Measurements from ENCODE around the gene ATG2B.

GRCh38 chr14:96285667-96286066 is 77.5 kb downstream of the ATG2B start:
- TF ChIP-seq, protein P1, sequence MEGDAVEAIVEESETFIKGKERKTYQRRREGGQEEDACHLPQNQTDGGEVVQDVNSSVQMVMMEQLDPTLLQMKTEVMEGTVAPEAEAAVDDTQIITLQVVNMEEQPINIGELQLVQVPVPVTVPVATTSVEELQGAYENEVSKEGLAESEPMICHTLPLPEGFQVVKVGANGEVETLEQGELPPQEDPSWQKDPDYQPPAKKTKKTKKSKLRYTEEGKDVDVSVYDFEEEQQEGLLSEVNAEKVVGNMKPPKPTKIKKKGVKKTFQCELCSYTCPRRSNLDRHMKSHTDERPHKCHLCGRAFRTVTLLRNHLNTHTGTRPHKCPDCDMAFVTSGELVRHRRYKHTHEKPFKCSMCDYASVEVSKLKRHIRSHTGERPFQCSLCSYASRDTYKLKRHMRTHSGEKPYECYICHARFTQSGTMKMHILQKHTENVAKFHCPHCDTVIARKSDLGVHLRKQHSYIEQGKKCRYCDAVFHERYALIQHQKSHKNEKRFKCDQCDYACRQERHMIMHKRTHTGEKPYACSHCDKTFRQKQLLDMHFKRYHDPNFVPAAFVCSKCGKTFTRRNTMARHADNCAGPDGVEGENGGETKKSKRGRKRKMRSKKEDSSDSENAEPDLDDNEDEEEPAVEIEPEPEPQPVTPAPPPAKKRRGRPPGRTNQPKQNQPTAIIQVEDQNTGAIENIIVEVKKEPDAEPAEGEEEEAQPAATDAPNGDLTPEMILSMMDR (IDR thresholded peaks at IDR 0.05): no peak
- TF ChIP-seq, protein P2, sequence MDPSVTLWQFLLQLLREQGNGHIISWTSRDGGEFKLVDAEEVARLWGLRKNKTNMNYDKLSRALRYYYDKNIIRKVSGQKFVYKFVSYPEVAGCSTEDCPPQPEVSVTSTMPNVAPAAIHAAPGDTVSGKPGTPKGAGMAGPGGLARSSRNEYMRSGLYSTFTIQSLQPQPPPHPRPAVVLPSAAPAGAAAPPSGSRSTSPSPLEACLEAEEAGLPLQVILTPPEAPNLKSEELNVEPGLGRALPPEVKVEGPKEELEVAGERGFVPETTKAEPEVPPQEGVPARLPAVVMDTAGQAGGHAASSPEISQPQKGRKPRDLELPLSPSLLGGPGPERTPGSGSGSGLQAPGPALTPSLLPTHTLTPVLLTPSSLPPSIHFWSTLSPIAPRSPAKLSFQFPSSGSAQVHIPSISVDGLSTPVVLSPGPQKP (IDR thresholded peaks at IDR 0.05; ENCODE audit: low read depth, low read length): no peak
